Astrocyte (in vitro differentiated cells and primary cell): ENCODE results near the gene TP73. TPM values are rescaled to one million over a fixed set of nuclear protein-coding genes. Genes with fewer than 3 reads are reported as not detected.

Source experiments
- DNase-seq: peaks from one replicate; pipeline ENCODE4 v3.0.0-alpha.2; 2010; ENCODE audit warnings: low read depth
- FAIRE-seq: peaks from 2 replicates; lab custom pipeline; 2011; peaks lifted over from hg19 to GRCh38; lab: Jason Lieb, UNC
- H2AFZ ChIP-seq: 2 replicates; pipeline ENCODE4 v1.6.0; 2012; ENCODE audit warnings: low read depth, low read length, inconsistent platforms
- H3K27ac ChIP-seq: 2 replicates; pipeline ENCODE4 v1.5.1; 2011; ENCODE audit warnings: low read depth, low read length, inconsistent platforms
- H3K27me3 ChIP-seq: 2 replicates; pipeline ENCODE4 v1.6.0; 2011; ENCODE audit warnings: low read length, inconsistent platforms; ENCODE audit not compliant: insufficient read depth
- H3K36me3 ChIP-seq: 2 replicates; pipeline ENCODE4 v1.5.1; 2011; ENCODE audit warnings: low read length, inconsistent platforms; ENCODE audit not compliant: insufficient read depth
- H3K4me1 ChIP-seq: 2 replicates; pipeline ENCODE4 v1.5.1; 2011; ENCODE audit warnings: low read length, inconsistent platforms; ENCODE audit not compliant: insufficient read depth
- H3K4me2 ChIP-seq: 2 replicates; pipeline ENCODE4 v1.6.0; 2012; ENCODE audit warnings: low read length, inconsistent platforms
- H3K4me3 ChIP-seq: 2 replicates; pipeline ENCODE4 v1.5.1; 2011; ENCODE audit warnings: low read depth, mild to moderate bottlenecking, low read length, inconsistent platforms; ENCODE audit not compliant: insufficient read depth
- H3K79me2 ChIP-seq: 2 replicates; pipeline ENCODE4 v1.6.0; 2012; ENCODE audit warnings: mild to moderate bottlenecking, low read length, inconsistent platforms; ENCODE audit not compliant: insufficient read depth
- H3K9ac ChIP-seq: 2 replicates; pipeline ENCODE4 v1.6.0; 2012; ENCODE audit warnings: mild to moderate bottlenecking, low read length, inconsistent platforms
- H3K9me3 ChIP-seq: 2 replicates; pipeline ENCODE4 v1.5.1; 2012; ENCODE audit warnings: low read depth, mild to moderate bottlenecking, low read length, inconsistent platforms; ENCODE audit not compliant: insufficient read depth
- H4K20me1 ChIP-seq: 2 replicates; pipeline ENCODE4 v1.6.0; 2012; ENCODE audit warnings: low read length, inconsistent platforms; ENCODE audit not compliant: insufficient read depth
- H3K27ac Mint-ChIP-seq: one replicate; pipeline ENCODE4 v1.8.0; 2021; ENCODE audit warnings: mild to moderate bottlenecking, mixed read lengths; ENCODE audit not compliant: unreplicated experiment
- H3K27me3 Mint-ChIP-seq: one replicate; pipeline ENCODE4 v1.8.0; 2021; ENCODE audit warnings: low read depth, mixed read lengths; ENCODE audit not compliant: unreplicated experiment
- H3K36me3 Mint-ChIP-seq: one replicate; pipeline ENCODE4 v1.8.0; 2021; ENCODE audit warnings: low read depth, mixed read lengths; ENCODE audit not compliant: unreplicated experiment
- H3K4me1 Mint-ChIP-seq: one replicate; pipeline ENCODE4 v1.8.0; 2021; ENCODE audit warnings: low read depth, mixed read lengths; ENCODE audit not compliant: unreplicated experiment
- H3K4me3 Mint-ChIP-seq: one replicate; pipeline ENCODE4 v1.8.0; 2021; ENCODE audit warnings: mild to moderate bottlenecking, moderate library complexity, mixed read lengths; ENCODE audit not compliant: unreplicated experiment
- H3K9me3 Mint-ChIP-seq: one replicate; pipeline ENCODE4 v1.8.0; 2021; ENCODE audit warnings: mild to moderate bottlenecking, mixed read lengths; ENCODE audit not compliant: unreplicated experiment
- EZH2 ChIP-seq: IDR thresholded peaks from 2 replicates; pipeline ENCODE4 v1.6.1; 2012; ENCODE audit warnings: mild to moderate bottlenecking, low read length, inconsistent platforms; ENCODE audit not compliant: insufficient read depth
- total RNA-seq: library from RNA; stranded (reverse); gene quantifications from 2 replicates; pipeline ENCODE4 v1.2.1, GENCODE V29; 2021
- TF ChIP-seq, protein P1 (sequence below): IDR thresholded peaks from 2 replicates; pipeline ENCODE4 v1.5.1; 2011; ENCODE audit warnings: low read depth, mild to moderate bottlenecking, inconsistent platforms, low read length, moderate library complexity; ENCODE audit not compliant: insufficient read depth

TP73 gene
- total RNA-seq, 1 donor from 2014 or later = 0.18 TPM

DNA sequence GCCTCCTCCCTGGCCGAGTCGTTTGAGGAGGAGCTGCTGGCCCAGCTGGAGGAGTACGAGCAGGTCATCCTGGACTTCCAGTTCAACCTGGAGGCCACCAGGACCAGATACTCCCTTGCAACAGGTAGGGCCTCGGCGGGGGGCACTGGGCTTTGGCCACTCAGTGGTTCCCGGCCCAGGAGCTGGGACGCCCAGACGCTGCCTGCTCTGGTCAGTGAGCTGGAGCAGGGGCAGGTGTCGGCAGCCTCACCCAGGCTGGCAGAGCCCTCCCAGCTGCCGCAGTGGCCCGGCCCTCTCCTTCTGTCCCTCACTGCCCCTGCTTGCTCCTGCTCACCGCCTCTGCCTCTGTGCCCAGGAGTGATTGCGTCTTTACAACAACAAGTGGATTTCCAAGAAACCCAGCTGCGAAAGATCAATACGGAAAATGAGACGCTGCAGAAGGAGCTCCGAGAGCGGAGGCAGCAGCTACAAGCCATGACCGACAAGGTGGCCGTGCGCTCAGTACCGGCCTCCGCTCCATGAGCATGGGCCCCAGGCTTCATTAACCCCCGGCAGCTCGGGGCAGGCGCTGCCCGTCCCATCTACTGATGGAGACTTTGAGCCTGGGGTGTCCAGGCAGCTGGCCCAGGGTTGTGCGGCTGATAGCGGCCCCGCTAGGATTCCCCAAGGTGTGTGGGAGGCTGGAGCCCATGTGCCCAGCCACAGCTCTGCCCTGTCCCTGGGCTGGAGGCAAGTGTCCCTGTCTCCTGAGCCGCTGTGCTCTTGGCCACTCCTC is 111.2 kb downstream of the TP73 start:
- Histone ChIP-seq H3K4me3 (no peak overlapping the region), H3K27me3 (peaks cover 6% of the 10 kb centered on the region), H3K9me3 (no peaks in the 10 kb centered on the region), H4K20me1 (no peaks in the 10 kb centered on the region), H3K4me1 (no peaks in the 10 kb centered on the region), H3K79me2 (no peaks in the 10 kb centered on the region), H3K27ac (no peak overlapping the region), H3K4me2 (no peak overlapping the region), H3K36me3 (no peaks in the 10 kb centered on the region), H3K9ac (no peak overlapping the region), H2AFZ (no peak overlapping the region)
- DNase-seq (no peak), FAIRE-seq (no peak)
- H3K9me3 Mint-ChIP-seq = peaks cover 6% of the 10 kb centered on the region
- no peak overlapping the region for H3K27ac Mint-ChIP-seq
- TF ChIP-seq, protein P1, sequence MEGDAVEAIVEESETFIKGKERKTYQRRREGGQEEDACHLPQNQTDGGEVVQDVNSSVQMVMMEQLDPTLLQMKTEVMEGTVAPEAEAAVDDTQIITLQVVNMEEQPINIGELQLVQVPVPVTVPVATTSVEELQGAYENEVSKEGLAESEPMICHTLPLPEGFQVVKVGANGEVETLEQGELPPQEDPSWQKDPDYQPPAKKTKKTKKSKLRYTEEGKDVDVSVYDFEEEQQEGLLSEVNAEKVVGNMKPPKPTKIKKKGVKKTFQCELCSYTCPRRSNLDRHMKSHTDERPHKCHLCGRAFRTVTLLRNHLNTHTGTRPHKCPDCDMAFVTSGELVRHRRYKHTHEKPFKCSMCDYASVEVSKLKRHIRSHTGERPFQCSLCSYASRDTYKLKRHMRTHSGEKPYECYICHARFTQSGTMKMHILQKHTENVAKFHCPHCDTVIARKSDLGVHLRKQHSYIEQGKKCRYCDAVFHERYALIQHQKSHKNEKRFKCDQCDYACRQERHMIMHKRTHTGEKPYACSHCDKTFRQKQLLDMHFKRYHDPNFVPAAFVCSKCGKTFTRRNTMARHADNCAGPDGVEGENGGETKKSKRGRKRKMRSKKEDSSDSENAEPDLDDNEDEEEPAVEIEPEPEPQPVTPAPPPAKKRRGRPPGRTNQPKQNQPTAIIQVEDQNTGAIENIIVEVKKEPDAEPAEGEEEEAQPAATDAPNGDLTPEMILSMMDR = no peak
- no peak for TF ChIP-seq EZH2
- peaks cover 6% of the 10 kb centered on the region for H3K36me3 Mint-ChIP-seq
- no peaks in the 10 kb centered on the region for H3K4me1 Mint-ChIP-seq
- H3K27me3 Mint-ChIP-seq = peaks cover 45% of the 10 kb centered on the region
- no peak overlapping the region for H3K4me3 Mint-ChIP-seq

DNA sequence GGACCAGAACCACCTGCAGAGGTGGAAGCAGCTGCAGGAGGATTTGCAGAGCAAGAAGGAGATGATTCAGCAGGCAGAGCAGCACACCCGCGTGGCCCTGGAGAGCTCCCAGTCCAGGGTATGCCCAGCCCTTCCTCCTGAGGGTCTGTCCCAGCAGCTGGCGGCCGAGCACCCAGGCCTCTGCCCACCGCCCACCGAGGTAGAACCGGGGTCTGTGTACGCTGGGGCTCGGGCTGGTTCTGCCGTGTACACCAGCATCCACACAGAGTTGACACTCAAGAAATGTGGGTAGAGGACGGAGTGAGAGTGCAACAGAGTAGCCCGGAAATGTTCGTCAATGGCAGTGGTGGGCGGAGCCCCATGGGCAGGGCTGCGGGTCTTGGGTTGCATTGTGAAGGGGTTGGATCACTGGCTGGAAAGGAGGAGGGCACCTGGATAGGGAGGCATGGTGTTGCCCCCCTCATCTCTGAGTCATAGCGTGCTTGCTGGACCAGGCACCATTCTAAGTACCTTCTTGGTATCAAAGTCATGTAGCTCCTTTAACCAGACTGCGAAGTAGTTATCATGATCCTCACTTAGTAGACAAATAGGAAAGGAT is 115.1 kb downstream of the TP73 start:
- no peaks in the 10 kb centered on the region for H3K36me3 ChIP-seq

More for the DNA sequence above, 115.1 kb downstream of the TP73 start:
- Mint-ChIP-seq H3K27me3 (peaks cover 27% of the 10 kb centered on the region), H3K27ac (no peak overlapping the region), H3K4me3 (no peak overlapping the region), H3K4me1 (no peaks in the 10 kb centered on the region), H3K9me3 (no peaks in the 10 kb centered on the region), H3K36me3 (no peaks in the 10 kb centered on the region)
- Histone ChIP-seq H3K4me3 (no peak overlapping the region), H3K79me2 (no peaks in the 10 kb centered on the region), H3K9me3 (no peaks in the 10 kb centered on the region), H3K27ac (no peak overlapping the region), H3K4me1 (peaks cover 7% of the 10 kb centered on the region), H3K9ac (no peak overlapping the region), H3K4me2 (no peak overlapping the region), H4K20me1 (no peaks in the 10 kb centered on the region), H3K27me3 (peaks cover 6% of the 10 kb centered on the region), H2AFZ (no peak overlapping the region)
- DNase-seq (no peak), FAIRE-seq (no peak)
- TF ChIP-seq, protein P1 = no peak
- TF ChIP-seq EZH2 = no peak
